Measurements from ENCODE around the gene RABL6. TPM values are rescaled to one million over a fixed set of nuclear protein-coding genes. Genes with fewer than 3 reads are reported as not detected.
A peak's percentile ranks its signal among the peaks of the same experiment; 100 is the strongest.
"Not testable (repeated sequence)": the region's sequence is repeated elsewhere in the genome, so short reads cannot be mapped to it uniquely, and the experiment has no call there.

Gene RABL6
- total and polyA plus RNA-seq, 3 donors from 2014 or later, result 69.1 to 103 (median 95.1) TPM

DNA sequence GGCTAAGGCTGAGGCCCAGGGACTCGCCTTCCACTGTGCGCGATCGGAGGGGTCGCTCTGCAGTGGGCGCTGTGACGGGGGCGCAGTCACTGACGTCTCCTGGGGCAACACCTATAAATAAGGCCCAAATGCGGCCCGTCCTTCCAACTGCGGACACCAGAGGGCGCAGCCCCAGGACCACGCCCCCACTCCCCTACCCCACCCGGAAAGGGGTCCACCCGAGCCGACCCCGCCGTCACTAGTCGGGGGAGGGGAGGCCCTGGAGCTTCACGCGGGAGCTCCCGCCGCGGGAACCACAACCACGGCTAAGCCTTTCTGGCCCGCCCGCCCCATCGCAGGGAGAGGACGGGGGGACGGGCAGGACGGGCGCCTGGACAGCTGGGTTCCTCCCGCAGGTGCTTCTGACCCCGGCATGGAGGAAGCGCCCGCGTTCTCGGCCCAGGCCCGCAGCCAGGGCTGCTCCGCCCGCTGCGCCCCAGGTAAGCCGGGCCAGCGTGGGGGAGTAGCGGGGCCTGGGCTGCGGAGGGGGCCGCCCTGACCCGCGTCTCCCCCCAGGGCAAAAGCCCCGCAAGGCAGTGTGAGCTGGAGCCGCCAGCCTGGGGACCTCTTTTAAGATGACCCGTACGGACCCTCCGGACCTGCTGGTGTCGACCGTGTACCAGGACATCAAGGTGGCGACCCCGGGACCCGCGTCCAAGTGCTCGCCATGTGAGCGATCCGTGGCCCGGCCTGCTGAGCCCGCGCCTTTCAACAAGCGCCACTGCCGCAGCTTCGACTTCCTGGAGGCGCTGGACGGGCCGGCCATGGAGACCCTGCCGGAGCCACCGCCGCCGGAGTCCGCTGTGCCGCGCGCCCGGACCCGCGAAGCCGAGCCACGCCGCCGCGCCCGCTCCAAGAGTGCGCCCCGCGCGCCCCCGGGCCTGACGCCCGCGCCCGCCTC is 36.3 kb downstream of the RABL6 start:
- intact Hi-C loops (cut with DNase I; ENCODE audit: low total_unique reads); H3K27ac ChIP-seq; H3K9me3 ChIP-seq; H3K36me3 ChIP-seq (ENCODE audit: low read depth, missing control alignments); H3K27me3 ChIP-seq: not testable (repeated sequence)
- Histone ChIP-seq H3K4me3 (peak overlapping the region; percentile 0 to 4), H3K4me1 (peaks cover 36% of the 10 kb centered on the region)
- DNase-seq, result peak; percentile 68
- TF ChIP-seq, protein P1, sequence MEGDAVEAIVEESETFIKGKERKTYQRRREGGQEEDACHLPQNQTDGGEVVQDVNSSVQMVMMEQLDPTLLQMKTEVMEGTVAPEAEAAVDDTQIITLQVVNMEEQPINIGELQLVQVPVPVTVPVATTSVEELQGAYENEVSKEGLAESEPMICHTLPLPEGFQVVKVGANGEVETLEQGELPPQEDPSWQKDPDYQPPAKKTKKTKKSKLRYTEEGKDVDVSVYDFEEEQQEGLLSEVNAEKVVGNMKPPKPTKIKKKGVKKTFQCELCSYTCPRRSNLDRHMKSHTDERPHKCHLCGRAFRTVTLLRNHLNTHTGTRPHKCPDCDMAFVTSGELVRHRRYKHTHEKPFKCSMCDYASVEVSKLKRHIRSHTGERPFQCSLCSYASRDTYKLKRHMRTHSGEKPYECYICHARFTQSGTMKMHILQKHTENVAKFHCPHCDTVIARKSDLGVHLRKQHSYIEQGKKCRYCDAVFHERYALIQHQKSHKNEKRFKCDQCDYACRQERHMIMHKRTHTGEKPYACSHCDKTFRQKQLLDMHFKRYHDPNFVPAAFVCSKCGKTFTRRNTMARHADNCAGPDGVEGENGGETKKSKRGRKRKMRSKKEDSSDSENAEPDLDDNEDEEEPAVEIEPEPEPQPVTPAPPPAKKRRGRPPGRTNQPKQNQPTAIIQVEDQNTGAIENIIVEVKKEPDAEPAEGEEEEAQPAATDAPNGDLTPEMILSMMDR (IDR thresholded peaks at IDR 0.05), result peak; percentile 68 to 76 (median 69)
- 24% methylated on average over 72 of the region's 99 CpGs; no CpG with 5 or more reads in 1 of the 2 donors for WGBS, 2 donors

DNA sequence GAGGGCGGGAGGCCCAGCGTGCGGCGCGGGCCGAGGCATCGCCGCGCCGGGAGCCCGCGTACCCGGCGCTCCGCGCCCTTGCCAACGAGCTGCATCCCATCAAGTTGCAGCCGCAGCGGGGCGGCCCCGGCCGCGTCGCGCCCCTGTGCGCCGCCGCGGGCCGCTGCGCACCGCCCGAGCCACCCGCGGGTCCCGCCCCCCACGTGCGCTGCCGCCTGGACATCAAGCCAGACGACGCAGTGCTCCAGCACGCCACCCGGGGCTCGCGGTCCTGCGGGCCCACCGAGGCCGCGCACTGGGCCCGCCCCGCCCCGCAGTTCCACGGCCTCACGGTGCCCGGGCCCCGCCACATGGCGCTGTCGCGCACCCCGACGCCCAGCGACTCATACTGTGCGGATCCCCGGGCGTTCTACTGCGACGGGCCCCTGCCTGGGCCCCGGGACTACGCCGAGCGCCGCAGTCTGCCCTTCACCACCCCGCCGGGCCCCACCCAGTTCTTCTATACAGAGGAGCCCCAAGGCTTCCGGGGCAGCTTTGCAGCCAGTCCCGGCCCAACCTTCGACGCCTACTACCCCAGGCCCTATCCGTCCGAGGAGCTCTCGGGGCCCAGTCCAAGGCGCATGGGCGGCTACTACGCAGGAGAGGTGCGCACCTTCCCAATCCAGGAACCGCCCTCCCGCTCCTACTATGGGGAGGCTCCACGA is 37.2 kb downstream of the RABL6 start:
- intact Hi-C loops (cut with DNase I; ENCODE audit: low total_unique reads), result no loop called here
- Histone ChIP-seq H3K36me3 (ENCODE audit: low read depth, missing control alignments) (no peaks in the 10 kb centered on the region), H3K9me3 (no peaks in the 10 kb centered on the region), H3K4me1 (peaks cover 36% of the 10 kb centered on the region), H3K27me3 (no peaks in the 10 kb centered on the region), H3K27ac (no peak overlapping the region), H3K4me3 (peak overlapping the region in 1 of 2 donors; percentile 20)
- no peak for DNase-seq
- WGBS, 2 donors, result 34 to 51% methylated on average over 12 to 56 of the region's 88 CpGs
- TF ChIP-seq POLR2A (IDR thresholded peaks at IDR 0.05), result no peak
- TF ChIP-seq, protein P1 (IDR thresholded peaks at IDR 0.05), result no peak

DNA sequence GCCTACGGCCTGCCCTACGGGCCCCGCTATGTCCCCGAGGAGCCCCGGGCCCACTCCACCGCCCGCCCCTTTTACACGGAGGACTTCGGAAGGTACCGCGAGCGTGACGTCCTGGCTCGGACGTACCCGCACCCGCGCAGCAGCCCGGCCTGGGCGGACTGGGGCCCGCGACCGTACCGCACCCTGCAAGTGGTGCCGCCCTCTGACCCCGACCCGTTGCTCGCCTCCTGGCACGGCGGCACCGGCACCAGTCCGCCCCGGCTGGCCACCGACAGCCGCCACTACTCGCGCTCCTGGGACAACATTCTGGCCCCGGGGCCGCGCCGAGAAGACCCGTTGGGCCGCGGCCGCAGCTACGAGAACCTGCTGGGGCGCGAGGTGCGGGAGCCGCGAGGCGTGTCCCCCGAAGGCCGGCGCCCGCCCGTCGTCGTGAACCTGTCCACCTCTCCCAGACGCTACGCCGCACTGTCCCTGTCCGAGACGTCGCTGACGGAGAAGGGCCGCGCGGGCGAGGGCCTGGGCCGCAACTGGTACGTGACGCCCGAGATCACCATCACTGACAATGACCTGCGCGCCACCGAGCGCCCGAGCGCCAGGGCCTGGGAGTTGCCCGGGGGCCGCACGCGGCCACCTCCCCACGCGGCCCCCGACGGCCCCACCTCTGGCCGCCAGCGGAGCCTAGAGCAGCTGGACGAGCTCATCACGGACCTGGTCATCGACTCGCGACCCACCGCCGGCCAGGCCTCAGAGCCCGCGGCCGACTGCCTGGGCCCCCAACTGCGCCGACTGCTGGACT is 37.9 kb downstream of the RABL6 start:
- intact Hi-C loops (cut with DNase I; ENCODE audit: low total_unique reads), result no loop called here
- Histone ChIP-seq H3K4me3 (peak overlapping the region in 1 of 2 donors; percentile 20), H3K36me3 (ENCODE audit: low read depth, missing control alignments) (no peaks in the 10 kb centered on the region), H3K4me1 (peaks cover 40% of the 10 kb centered on the region), H3K27ac (no peak overlapping the region), H3K9me3 (no peaks in the 10 kb centered on the region), H3K27me3 (no peaks in the 10 kb centered on the region)
- TF ChIP-seq, protein P1 (IDR thresholded peaks at IDR 0.05), result no peak
- TF ChIP-seq POLR2A (IDR thresholded peaks at IDR 0.05), result no peak
- DNase-seq, result no peak
- 32 to 53% methylated on average over 20 to 82 of the region's 102 CpGs for WGBS, 2 donors

DNA sequence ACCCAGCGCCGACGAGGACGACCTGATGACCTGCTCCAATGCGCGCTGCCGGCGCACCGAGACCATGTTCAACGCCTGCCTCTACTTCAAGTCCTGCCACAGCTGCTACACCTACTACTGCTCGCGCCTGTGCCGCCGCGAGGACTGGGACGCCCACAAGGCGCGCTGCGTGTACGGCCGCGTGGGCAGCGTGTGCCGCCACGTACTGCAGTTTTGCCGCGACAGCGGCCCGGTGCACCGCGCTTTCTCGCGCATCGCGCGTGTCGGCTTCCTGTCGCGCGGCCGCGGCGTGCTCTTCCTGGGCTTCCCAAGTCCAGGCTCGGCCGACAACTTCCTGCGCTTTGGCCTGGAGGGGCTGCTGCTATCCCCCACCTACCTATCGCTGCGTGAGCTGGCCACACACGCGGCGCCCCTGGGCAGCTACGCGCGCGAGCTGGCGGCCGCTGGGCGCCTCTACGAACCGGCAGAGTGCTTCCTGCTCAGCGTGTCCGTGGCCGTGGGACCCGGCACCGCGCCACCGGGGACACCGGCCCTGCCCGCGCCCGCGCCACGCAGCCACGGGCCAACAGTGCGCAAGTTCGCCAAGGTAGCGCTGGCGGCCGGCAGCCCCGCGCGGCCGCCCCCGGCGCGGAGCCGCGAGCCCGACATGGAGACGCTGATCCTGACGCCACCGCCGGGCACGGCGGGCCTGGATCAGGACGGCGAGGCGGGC is 38.8 kb downstream of the RABL6 start:
- Histone ChIP-seq H3K27me3 (no peaks in the 10 kb centered on the region), H3K36me3 (ENCODE audit: low read depth, missing control alignments) (no peaks in the 10 kb centered on the region), H3K4me1 (peaks cover 39% of the 10 kb centered on the region), H3K4me3 (peak overlapping the region in 1 of 2 donors; percentile 65), H3K27ac (no peak overlapping the region), H3K9me3 (no peaks in the 10 kb centered on the region)
- intact Hi-C loops (cut with DNase I; ENCODE audit: low total_unique reads), result no loop called here
- no peak for DNase-seq
- 17 to 50% methylated on average over 7 to 82 of the region's 98 CpGs for WGBS, 2 donors
- TF ChIP-seq, protein P1 (IDR thresholded peaks at IDR 0.05), result no peak
- no peak for TF ChIP-seq POLR2A (IDR thresholded peaks at IDR 0.05)
